OCI-M2 (cell line): ENCODE measurements around the gene KLC4.
"Not testable (repeated sequence)": the region's sequence is repeated elsewhere in the genome, so short reads cannot be mapped to it uniquely, and the experiment has no call there.

Experiments used
- DNase-seq: peaks from one replicate; lab custom pipeline; 2025; ENCODE audit not compliant: unreplicated experiment; lab: John Stamatoyannopoulos, UW

Gene KLC4

GRCh38 chr6:43061861-43062260, 2.4 kb downstream of the KLC4 start:
- no peak for DNase-seq

- DNase-seq, result no peak
These were observed 3.4 kb downstream of the KLC4 start for GRCh38 chr6:43062818-43063217.

- DNase-seq, result no peak
These were observed 10.7 kb downstream of the KLC4 start for GRCh38 chr6:43070028-43070632.

GRCh38 chr6:43074847-43075669, 15.6 kb downstream of the KLC4 start:
- DNase-seq, result no peak

- no peak for DNase-seq
These were observed 16.4 kb downstream of the KLC4 start, which contains the start of gene PTK7 for GRCh38 chr6:43075670-43076463. Gene PTK7 (plus strand): TSS chr6:43076314. CDS start chr6:43076489, 175 bp downstream.

GRCh38 chr6:43076464-43077332, 17.3 kb downstream of the KLC4 start:
- DNase-seq, result no peak

- DNase-seq, result no peak
These were observed 17.9 kb downstream of the KLC4 start for GRCh38 chr6:43077333-43077809.

- no peak for DNase-seq
These were observed 18.6 kb downstream of the KLC4 start for GRCh38 chr6:43077981-43078511.

GRCh38 chr6:43078691-43079090, 19.3 kb downstream of the KLC4 start:
- no peak for DNase-seq

GRCh38 chr6:43081043-43081442, 21.6 kb downstream of the KLC4 start:
- DNase-seq, result no peak

- not testable (repeated sequence) for DNase-seq
These were observed 22.5 kb downstream of the KLC4 start for GRCh38 chr6:43081922-43082321.

- no peak for DNase-seq
These were observed 23.6 kb downstream of the KLC4 start for GRCh38 chr6:43082806-43083655.

GRCh38 chr6:43086022-43086658, 26.7 kb downstream of the KLC4 start:
- DNase-seq, result no peak

GRCh38 chr6:43088654-43089056, 29.2 kb downstream of the KLC4 start:
- no peak for DNase-seq

- no peak for DNase-seq
These were observed 30.0 kb downstream of the KLC4 start for GRCh38 chr6:43089467-43089866.

- DNase-seq, result no peak
These were observed 30.6 kb downstream of the KLC4 start for GRCh38 chr6:43089874-43090558.

- DNase-seq, result no peak
These were observed 31.1 kb downstream of the KLC4 start for GRCh38 chr6:43090559-43090956.

- DNase-seq, result no peak
These were observed 31.6 kb downstream of the KLC4 start for GRCh38 chr6:43091020-43091419.
